ENCODE measurements around the gene UBA52. TPM values are rescaled to one million over a fixed set of nuclear protein-coding genes. Genes with fewer than 3 reads are reported as not detected.
"Not testable (repeated sequence)": the region's sequence is repeated elsewhere in the genome, so short reads cannot be mapped to it uniquely, and the experiment has no call there.

The UBA52 gene
- 859 and 990 TPM in 2 replicates for total RNA-seq

GRCh38 chr19:18571564-18572344, at the start of gene UBA52:
Gene UBA52 (plus strand): TSS chr19:18571857. CDS start chr19:18573301, 1,444 bp downstream.
- Histone ChIP-seq H3K4me3 (ENCODE audit: low read depth, low read length) (peak within 1 kb of the TSS; percentile 87), H3K36me3 (ENCODE audit: control insufficient read depth, insufficient read depth, low read length) (peaks cover 3% of the 10 kb centered on the region), H3K27me3 (ENCODE audit: control insufficient read depth, insufficient read depth, low read length) (no peaks in the 10 kb centered on the region)
- TF ChIP-seq, protein P1, sequence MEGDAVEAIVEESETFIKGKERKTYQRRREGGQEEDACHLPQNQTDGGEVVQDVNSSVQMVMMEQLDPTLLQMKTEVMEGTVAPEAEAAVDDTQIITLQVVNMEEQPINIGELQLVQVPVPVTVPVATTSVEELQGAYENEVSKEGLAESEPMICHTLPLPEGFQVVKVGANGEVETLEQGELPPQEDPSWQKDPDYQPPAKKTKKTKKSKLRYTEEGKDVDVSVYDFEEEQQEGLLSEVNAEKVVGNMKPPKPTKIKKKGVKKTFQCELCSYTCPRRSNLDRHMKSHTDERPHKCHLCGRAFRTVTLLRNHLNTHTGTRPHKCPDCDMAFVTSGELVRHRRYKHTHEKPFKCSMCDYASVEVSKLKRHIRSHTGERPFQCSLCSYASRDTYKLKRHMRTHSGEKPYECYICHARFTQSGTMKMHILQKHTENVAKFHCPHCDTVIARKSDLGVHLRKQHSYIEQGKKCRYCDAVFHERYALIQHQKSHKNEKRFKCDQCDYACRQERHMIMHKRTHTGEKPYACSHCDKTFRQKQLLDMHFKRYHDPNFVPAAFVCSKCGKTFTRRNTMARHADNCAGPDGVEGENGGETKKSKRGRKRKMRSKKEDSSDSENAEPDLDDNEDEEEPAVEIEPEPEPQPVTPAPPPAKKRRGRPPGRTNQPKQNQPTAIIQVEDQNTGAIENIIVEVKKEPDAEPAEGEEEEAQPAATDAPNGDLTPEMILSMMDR (IDR thresholded peaks at IDR 0.05; ENCODE audit: insufficient read depth, low read length, poor library complexity, severe bottlenecking), result no peak
- peak; percentile 80 for DNase-seq (ENCODE audit: low read depth)

GRCh38 chr19:18522124-18522861, 49.4 kb upstream of the UBA52 start:
- DNase-seq (ENCODE audit: low read depth), result peak; percentile 98
- TF ChIP-seq, protein P1 (IDR thresholded peaks at IDR 0.05; ENCODE audit: insufficient read depth, low read length, poor library complexity, severe bottlenecking), result no peak
- Histone ChIP-seq H3K27me3 (ENCODE audit: control insufficient read depth, insufficient read depth, low read length) (no peaks in the 10 kb centered on the region), H3K4me3 (ENCODE audit: low read depth, low read length) (peak overlapping the region; percentile 100), H3K36me3 (ENCODE audit: control insufficient read depth, insufficient read depth, low read length) (no peaks in the 10 kb centered on the region)

DNA sequence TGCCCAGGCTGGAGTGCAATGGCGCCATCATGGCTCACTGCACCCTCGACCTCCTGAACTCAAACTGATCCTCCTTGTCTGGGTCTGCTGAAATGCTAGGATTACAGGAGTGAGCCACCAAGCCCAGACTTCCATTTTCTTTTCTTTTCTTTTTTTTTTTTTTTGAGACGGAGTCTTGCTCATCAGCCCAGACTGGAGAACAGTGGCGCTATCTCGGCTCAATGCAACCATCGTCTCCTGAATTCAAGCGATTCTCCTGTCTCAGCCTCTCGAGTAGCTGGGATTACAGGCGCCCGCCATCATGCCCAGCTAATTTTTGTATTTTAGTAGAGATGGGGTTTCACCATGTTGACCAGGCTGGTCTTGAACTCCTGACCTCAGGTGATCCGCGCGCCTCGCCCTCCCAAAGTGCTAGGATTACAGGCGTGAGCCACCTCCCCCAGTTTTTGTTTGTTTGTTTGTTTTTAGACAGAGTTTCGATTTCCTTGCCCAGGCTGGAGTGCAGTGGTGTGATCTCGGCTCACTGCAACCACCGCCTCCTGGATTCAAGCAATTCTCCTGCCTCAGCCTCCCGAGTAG, 48.7 kb upstream of the UBA52 start:
- not testable (repeated sequence) for DNase-seq (ENCODE audit: low read depth); H3K4me3 ChIP-seq (ENCODE audit: low read depth, low read length); H3K36me3 ChIP-seq (ENCODE audit: control insufficient read depth, insufficient read depth, low read length); H3K27me3 ChIP-seq (ENCODE audit: control insufficient read depth, insufficient read depth, low read length)

DNA sequence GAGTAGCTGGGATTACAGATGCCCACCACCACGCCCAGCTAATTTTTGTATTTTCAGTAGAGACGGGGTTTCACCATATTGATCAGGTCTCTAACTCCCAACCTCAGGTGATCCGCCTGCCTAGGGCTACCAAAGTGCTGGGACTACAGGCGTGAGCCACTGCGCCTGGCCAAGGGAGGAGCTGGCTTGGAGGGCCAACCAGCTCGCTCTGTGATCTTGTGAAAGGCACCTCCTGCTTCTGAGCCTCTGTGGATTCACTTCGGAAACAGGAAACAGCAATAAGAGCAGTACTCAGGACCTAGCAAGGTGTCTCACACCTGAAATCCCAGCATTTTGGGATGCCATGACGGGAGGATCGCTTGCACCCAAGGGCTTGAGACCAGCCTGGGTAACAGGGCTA, 47.8 kb upstream of the UBA52 start:
- TF ChIP-seq, protein P1 (IDR thresholded peaks at IDR 0.05; ENCODE audit: insufficient read depth, low read length, poor library complexity, severe bottlenecking), result no peak
- H3K36me3 ChIP-seq (ENCODE audit: control insufficient read depth, insufficient read depth, low read length), result no peaks in the 10 kb centered on the region
- H3K4me3 ChIP-seq (ENCODE audit: low read depth, low read length), result no peak overlapping the region
- H3K27me3 ChIP-seq (ENCODE audit: control insufficient read depth, insufficient read depth, low read length), result no peaks in the 10 kb centered on the region
- DNase-seq (ENCODE audit: low read depth), result no peak

DNA sequence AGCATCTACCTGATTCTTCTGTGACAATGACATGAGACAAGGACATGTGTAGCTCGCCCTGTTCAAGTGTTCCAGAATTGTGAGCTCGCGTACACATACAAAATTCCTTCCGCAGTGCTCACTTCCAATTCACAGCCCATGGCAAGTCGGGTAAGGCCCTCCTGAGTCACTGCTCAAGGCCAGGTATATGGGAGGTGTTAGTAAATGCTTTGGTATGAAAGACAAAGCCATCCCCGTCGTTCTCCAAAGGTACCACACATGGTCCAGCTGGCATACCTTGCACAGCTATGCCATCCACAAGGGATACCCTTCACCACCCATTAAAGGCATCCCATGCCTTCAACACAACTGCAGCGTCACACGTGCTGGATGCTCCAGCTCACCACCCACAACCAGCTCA, 45.3 kb upstream of the UBA52 start:
- TF ChIP-seq, protein P1 (IDR thresholded peaks at IDR 0.05; ENCODE audit: insufficient read depth, low read length, poor library complexity, severe bottlenecking), result no peak
- Histone ChIP-seq H3K27me3 (ENCODE audit: control insufficient read depth, insufficient read depth, low read length) (no peaks in the 10 kb centered on the region), H3K4me3 (ENCODE audit: low read depth, low read length) (no peak overlapping the region), H3K36me3 (ENCODE audit: control insufficient read depth, insufficient read depth, low read length) (no peaks in the 10 kb centered on the region)
- no peak for DNase-seq (ENCODE audit: low read depth)

DNA sequence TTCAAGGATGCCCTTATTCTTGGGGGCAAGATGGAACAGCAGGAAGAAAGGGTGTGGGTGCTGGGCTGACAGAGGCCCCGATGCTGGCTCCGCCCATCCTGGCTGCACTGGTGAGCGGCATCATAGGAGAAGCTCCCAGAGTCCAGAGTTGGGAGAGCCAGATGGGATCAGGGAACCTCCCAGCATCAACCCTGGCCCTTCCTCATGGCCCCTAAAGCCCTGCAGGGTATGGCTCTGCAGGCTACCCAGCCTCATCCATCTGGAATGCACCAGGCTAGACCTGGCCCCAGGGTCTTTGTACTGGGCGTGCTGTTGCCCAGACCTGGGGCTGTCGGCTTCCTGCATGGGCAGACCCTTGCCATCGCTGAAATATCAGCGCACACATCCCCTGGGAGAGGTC, 41.9 kb upstream of the UBA52 start:
- H3K36me3 ChIP-seq (ENCODE audit: control insufficient read depth, insufficient read depth, low read length), result peaks cover 2% of the 10 kb centered on the region
- TF ChIP-seq, protein P1 (IDR thresholded peaks at IDR 0.05; ENCODE audit: insufficient read depth, low read length, poor library complexity, severe bottlenecking), result no peak
- H3K4me3 ChIP-seq (ENCODE audit: low read depth, low read length), result no peak overlapping the region
- H3K27me3 ChIP-seq (ENCODE audit: control insufficient read depth, insufficient read depth, low read length), result no peaks in the 10 kb centered on the region
- no peak for DNase-seq (ENCODE audit: low read depth)
